Testis (tissue), 3 donors: Measurements from ENCODE around the gene COMP. TPM values are rescaled to one million over a fixed set of nuclear protein-coding genes. Genes with fewer than 3 reads are reported as not detected.

ENCODE experiments used
- DNase-seq: peaks from one replicate; pipeline ENCODE4 v3.0.0-alpha.2; 2019
- H3K27ac ChIP-seq, 2 donors: fragments of 200-600 bp; sonication (generic); one replicate each; pipeline ENCODE4 v1.5.1; 2019
- H3K27me3 ChIP-seq: fragments of 200-600 bp; sonication (generic); one replicate; pipeline ENCODE4 v1.5.1; 2019
- H3K36me3 ChIP-seq: fragments of 200-600 bp; sonication (generic); one replicate; pipeline ENCODE4 v1.5.1; 2017; ENCODE audit warnings: low read depth; ENCODE audit errors: missing control alignments
- H3K4me1 ChIP-seq: fragments of 200-600 bp; sonication (generic); one replicate; pipeline ENCODE4 v1.5.1; 2019
- H3K4me3 ChIP-seq, 2 donors: fragments of 200-600 bp; sonication (generic); one replicate each; pipeline ENCODE4 v1.5.1; 2017 to 2019
- H3K9me3 ChIP-seq: fragments of 200-600 bp; sonication (generic); one replicate; pipeline ENCODE4 v1.5.1; 2017
- POLR2A ChIP-seq: fragments of 450-650 bp; IDR thresholded peaks from one replicate; pipeline ENCODE4 v1.6.1; 2017; ENCODE audit warnings: antibody characterized with exemption, mild to moderate bottlenecking, moderate library complexity
- WGBS, 2 donors: methylation state at CpG; one replicate each; pipeline ENCODE4 v1.1.5; 2018; 5-methylcytosine and 5-hydroxymethylcytosine counted together
- intact Hi-C: fragments of 100-400 bp; cut with DNase I; formaldehyde crosslinking; loops from one replicate; pipeline ENCODE4 v1.15.1; 2023; ENCODE audit warnings: low total_unique reads
- polyA plus RNA-seq: library from polyadenylated mRNA; stranded (reverse); fragments of 350-450 nt; fragmentation: Illumina TruSeq; extraction: RNeasy Lipid Tissue Mini Kit (QIAGEN cat#74804); gene quantifications from one replicate; pipeline ENCODE4 v1.2.3, GENCODE V29; 2014; ENCODE audit warnings: low read depth, low replicate concordance; ENCODE audit not compliant: insufficient read depth
- total RNA-seq, 2 donors: library from RNA; depleted of rRNA; stranded (reverse); fragments of >200 nt; gene quantifications; one replicate each; pipeline ENCODE4 v1.2.3, GENCODE V29; 2016
- TF ChIP-seq, protein P1 (sequence below), 3 experiments: fragments of 450-650 bp in 2 of 3; fragments of 200-600 bp in 1 of 3; sonication (generic) in 1 of 3; IDR thresholded peaks; one replicate each; pipeline ENCODE4 v1.5.1; 2016 to 2019; ENCODE audit warnings: antibody characterized with exemption in 3 of 3, mild to moderate bottlenecking in 2 of 3, moderate library complexity in 1 of 3

Gene COMP
- total and polyA plus RNA-seq, 3 donors from 2014 or later = 3.8 to 23.4 (median 7.1) TPM

DNA sequence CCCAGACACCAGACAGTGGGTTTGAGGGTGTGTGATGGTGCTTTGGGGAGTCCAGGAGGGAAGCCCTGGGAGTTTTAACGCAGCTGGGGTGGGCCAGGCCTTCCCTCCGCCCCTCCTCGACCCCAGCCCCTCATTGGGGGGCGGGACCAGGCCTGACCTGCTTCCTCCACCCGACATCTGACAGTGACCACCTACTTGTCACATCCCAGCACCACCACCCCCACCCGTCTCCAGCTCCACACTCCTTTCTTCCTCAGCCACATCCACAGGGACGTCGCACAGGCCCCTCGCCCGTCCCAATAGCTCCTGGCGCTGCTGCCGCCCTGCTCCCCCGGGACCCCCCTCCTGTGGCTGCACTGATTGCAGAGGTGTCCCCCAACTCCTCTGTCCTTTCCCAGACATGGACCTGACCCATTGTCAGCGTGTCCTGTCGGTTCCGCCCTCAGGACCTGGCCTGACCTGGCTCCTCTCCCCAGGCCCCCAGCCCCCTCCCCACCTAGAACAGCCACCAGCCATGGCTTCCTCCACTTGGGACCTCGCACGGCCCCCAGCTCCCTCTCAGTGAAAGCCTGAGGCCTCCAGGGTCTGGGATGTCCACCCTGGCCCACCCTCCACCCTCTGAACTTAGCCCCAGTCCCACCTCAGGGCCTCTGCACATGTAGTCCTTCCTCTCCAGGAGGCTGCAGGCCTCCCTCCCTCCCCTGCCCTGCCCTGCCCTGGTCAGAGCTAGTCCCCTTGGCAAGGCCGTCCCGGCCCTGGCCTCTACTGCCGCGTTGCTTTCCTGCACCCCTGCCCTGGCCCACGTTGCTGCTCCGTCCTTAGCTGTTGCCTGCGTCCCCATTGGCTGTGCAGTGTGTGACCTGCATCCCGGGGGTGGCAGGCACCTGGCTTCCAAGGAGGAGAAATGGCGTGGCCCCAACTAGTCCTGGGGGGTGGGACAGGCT lies 30.4 kb downstream of the COMP start:
- no peak for TF ChIP-seq POLR2A
- TF ChIP-seq, protein P1, sequence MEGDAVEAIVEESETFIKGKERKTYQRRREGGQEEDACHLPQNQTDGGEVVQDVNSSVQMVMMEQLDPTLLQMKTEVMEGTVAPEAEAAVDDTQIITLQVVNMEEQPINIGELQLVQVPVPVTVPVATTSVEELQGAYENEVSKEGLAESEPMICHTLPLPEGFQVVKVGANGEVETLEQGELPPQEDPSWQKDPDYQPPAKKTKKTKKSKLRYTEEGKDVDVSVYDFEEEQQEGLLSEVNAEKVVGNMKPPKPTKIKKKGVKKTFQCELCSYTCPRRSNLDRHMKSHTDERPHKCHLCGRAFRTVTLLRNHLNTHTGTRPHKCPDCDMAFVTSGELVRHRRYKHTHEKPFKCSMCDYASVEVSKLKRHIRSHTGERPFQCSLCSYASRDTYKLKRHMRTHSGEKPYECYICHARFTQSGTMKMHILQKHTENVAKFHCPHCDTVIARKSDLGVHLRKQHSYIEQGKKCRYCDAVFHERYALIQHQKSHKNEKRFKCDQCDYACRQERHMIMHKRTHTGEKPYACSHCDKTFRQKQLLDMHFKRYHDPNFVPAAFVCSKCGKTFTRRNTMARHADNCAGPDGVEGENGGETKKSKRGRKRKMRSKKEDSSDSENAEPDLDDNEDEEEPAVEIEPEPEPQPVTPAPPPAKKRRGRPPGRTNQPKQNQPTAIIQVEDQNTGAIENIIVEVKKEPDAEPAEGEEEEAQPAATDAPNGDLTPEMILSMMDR (IDR thresholded peaks at IDR 0.05) = no peak
- Histone ChIP-seq H3K36me3 (no peaks in the 10 kb centered on the region), H3K27me3 (no peaks in the 10 kb centered on the region), H3K27ac (no peak overlapping the region), H3K4me3 (no peak overlapping the region), H3K9me3 (no peaks in the 10 kb centered on the region), H3K4me1 (peaks cover 12% of the 10 kb centered on the region)
- no peak for DNase-seq
- 90 to 94% methylated on average over 22 to 24 of the region's 27 CpGs for WGBS, 2 donors
- intact Hi-C loops = no loop called here

DNA sequence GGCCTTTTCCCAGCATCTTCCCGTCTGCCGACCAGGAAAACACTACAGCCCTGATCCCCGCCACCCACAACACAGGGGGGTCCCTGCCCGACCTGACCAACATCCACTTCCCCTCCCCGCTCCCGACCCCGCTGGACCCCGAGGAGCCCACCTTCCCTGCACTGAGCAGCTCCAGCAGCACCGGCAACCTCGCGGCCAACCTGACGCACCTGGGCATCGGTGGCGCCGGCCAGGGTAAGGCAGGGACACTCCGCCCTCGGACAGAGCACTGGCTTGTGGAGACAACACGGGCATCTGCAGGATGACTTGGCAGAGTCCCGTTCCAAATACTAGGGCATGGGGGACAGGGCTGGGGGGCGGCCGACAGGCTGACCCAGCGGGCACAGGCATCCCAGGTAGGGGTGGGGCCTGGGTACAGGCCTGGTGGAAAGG lies 31.1 kb downstream of the COMP start:
- WGBS, 2 donors = 95% methylated on average over 22 of the region's 22 CpGs
- peaks cover 12% of the 10 kb centered on the region for H3K4me1 ChIP-seq
- intact Hi-C loops = no loop called here
- no peaks in the 10 kb centered on the region for H3K36me3 ChIP-seq
- no peaks in the 10 kb centered on the region for H3K9me3 ChIP-seq
- H3K4me3 ChIP-seq = no peak overlapping the region
- TF ChIP-seq, protein P1 (IDR thresholded peaks at IDR 0.05) = no peak
- TF ChIP-seq POLR2A = no peak
- H3K27ac ChIP-seq = no peak overlapping the region
- H3K27me3 ChIP-seq = no peaks in the 10 kb centered on the region
- no peak for DNase-seq

- Histone ChIP-seq H3K9me3 (no peaks in the 10 kb centered on the region), H3K4me3 (no peak overlapping the region), H3K27me3 (no peaks in the 10 kb centered on the region), H3K27ac (no peak overlapping the region), H3K36me3 (no peaks in the 10 kb centered on the region), H3K4me1 (peaks cover 12% of the 10 kb centered on the region)
- no peak for DNase-seq
- WGBS, 2 donors = 90 to 94% methylated on average over 12 to 19 of the region's 19 CpGs
- intact Hi-C loops = no loop called here
- TF ChIP-seq, protein P1 (IDR thresholded peaks at IDR 0.05) = no peak
- no peak for TF ChIP-seq POLR2A
These were observed 31.7 kb downstream of the COMP start for GRCh38 chr19:18759304-18759994.

- Histone ChIP-seq H3K36me3 (no peaks in the 10 kb centered on the region), H3K4me1 (peaks cover 3% of the 10 kb centered on the region), H3K27ac (no peak overlapping the region), H3K9me3 (no peaks in the 10 kb centered on the region), H3K4me3 (no peak overlapping the region), H3K27me3 (no peaks in the 10 kb centered on the region)
- 93 to 94% methylated on average over 15 to 16 of the region's 16 CpGs for WGBS, 2 donors
- intact Hi-C loops = no loop called here
- no peak for TF ChIP-seq POLR2A
- TF ChIP-seq, protein P1 (IDR thresholded peaks at IDR 0.05) = no peak
- no peak for DNase-seq
These were observed 34.2 kb downstream of the COMP start for GRCh38 chr19:18756896-18757295.
